HUES64 (cell line): ENCODE results near the gene AKR1C4. TPM values are rescaled to one million over a fixed set of nuclear protein-coding genes. Genes with fewer than 3 reads are reported as not detected.

ENCODE experiments used
- H3K27ac ChIP-seq: 2 replicates; pipeline ENCODE4 v1.7.0; 2013; ENCODE audit warnings: low read depth, low read length, inconsistent platforms
- H3K27me3 ChIP-seq: 2 replicates; pipeline ENCODE4 v1.6.1; 2013; ENCODE audit warnings: mild to moderate bottlenecking, low read length; ENCODE audit not compliant: insufficient read depth
- H3K36me3 ChIP-seq: 2 replicates; pipeline ENCODE4 v1.6.1; 2013; ENCODE audit warnings: mild to moderate bottlenecking, low read length; ENCODE audit not compliant: insufficient read depth
- H3K4me1 ChIP-seq: 2 replicates; pipeline ENCODE4 v1.6.1; 2013; ENCODE audit warnings: mild to moderate bottlenecking, low read length, moderate library complexity; ENCODE audit not compliant: insufficient read depth
- H3K4me3 ChIP-seq: 2 replicates; pipeline ENCODE4 v1.5.1; 2013; ENCODE audit warnings: mild to moderate bottlenecking, low read length, moderate library complexity
- H3K9ac ChIP-seq: 2 replicates; pipeline ENCODE4 v1.6.1; 2013; ENCODE audit warnings: mild to moderate bottlenecking, low read depth, low read length
- H3K9me3 ChIP-seq: 2 replicates; pipeline ENCODE4 v1.6.1; 2013; ENCODE audit warnings: low read depth, low read length; ENCODE audit not compliant: insufficient read depth
- WGBS: fragments of 150-250, 120-280 bp; methylation state at CpG from one replicate; pipeline ENCODE4 v1.1.7; 2013; ENCODE audit warnings: missing lambda C conversion rate; 5-methylcytosine and 5-hydroxymethylcytosine counted together
- polyA plus RNA-seq, 2 experiments: library from polyadenylated mRNA; stranded (reverse); fragments of 50-300 nt; gene quantifications; one replicate each; pipeline ENCODE4 v1.2.3, GENCODE V29; 2013

Gene AKR1C4
- not detected for polyA plus RNA-seq (2013, experiment 1 of 2)
- polyA plus RNA-seq (2013, experiment 2 of 2) = not detected

GRCh38 chr10:5196702-5197113, at the start of gene AKR1C4:
Gene AKR1C4 (plus strand): TSS chr10:5196837. CDS start chr10:5196868, 31 bp downstream.
- Histone ChIP-seq H3K4me1 (0 out of 2 replicates have a peak, but pooled peaks cover 4% of the 10 kb centered on the region), H3K9me3 (no peaks in the 10 kb centered on the region; the same call in 1 of the 2 replicates), H3K9ac (no peak within 1 kb of the TSS), H3K27me3 (no peaks in the 10 kb centered on the region), H3K27ac (no peak within 1 kb of the TSS), H3K36me3 (no peaks in the 10 kb centered on the region), H3K4me3 (no peak within 1 kb of the TSS)
- 90% methylated on average over 4 of the region's 4 CpGs for WGBS

GRCh38 chr10:5146920-5147254, 49.8 kb upstream of the AKR1C4 start:
- Histone ChIP-seq H3K36me3 (no peaks in the 10 kb centered on the region), H3K27me3 (no peaks in the 10 kb centered on the region), H3K4me3 (no peak overlapping the region), H3K9me3 (peaks cover 40% of the 10 kb centered on the region), H3K27ac (no peak overlapping the region), H3K9ac (no peak overlapping the region), H3K4me1 (no peaks in the 10 kb centered on the region)
- 95% methylated on average over 5 of the region's 5 CpGs for WGBS

GRCh38 chr10:5147255-5147980, 49.2 kb upstream of the AKR1C4 start:
- Histone ChIP-seq H3K9me3 (peaks cover 45% of the 10 kb centered on the region), H3K4me3 (no peak overlapping the region), H3K36me3 (no peaks in the 10 kb centered on the region), H3K27ac (no peak overlapping the region), H3K9ac (no peak overlapping the region), H3K27me3 (no peaks in the 10 kb centered on the region), H3K4me1 (no peaks in the 10 kb centered on the region)
- WGBS = 85% methylated on average over 5 of the region's 5 CpGs

- Histone ChIP-seq H3K4me3 (no peak overlapping the region), H3K9ac (no peak overlapping the region), H3K36me3 (no peaks in the 10 kb centered on the region), H3K27me3 (no peaks in the 10 kb centered on the region), H3K4me1 (no peaks in the 10 kb centered on the region), H3K9me3 (peaks cover 51% of the 10 kb centered on the region), H3K27ac (no peak overlapping the region)
- WGBS = 48% methylated on average over 1 of the region's 3 CpGs
Measured at GRCh38 chr10:5147981-5148677, 48.5 kb upstream of the AKR1C4 start.

- no peak overlapping the region for H3K9ac ChIP-seq
- H3K27me3 ChIP-seq = no peaks in the 10 kb centered on the region
- H3K4me3 ChIP-seq = no peak overlapping the region
- no peak overlapping the region for H3K27ac ChIP-seq
- 88% methylated on average over 1 of the region's 1 CpG for WGBS
- H3K4me1 ChIP-seq = no peaks in the 10 kb centered on the region
- H3K9me3 ChIP-seq = peaks cover 54% of the 10 kb centered on the region
- H3K36me3 ChIP-seq = no peaks in the 10 kb centered on the region
Measured at GRCh38 chr10:5148678-5149032, 48.0 kb upstream of the AKR1C4 start.

- WGBS = 90% methylated on average over 1 of the region's 3 CpGs
- Histone ChIP-seq H3K27me3 (no peaks in the 10 kb centered on the region), H3K27ac (no peak overlapping the region), H3K4me3 (no peak overlapping the region), H3K9me3 (peaks cover 74% of the 10 kb centered on the region), H3K4me1 (no peaks in the 10 kb centered on the region), H3K9ac (no peak overlapping the region), H3K36me3 (no peaks in the 10 kb centered on the region)
Measured at GRCh38 chr10:5151076-5151475, 45.6 kb upstream of the AKR1C4 start.

GRCh38 chr10:5155951-5156350, 40.7 kb upstream of the AKR1C4 start:
- Histone ChIP-seq H3K36me3 (no peaks in the 10 kb centered on the region), H3K9me3 (peaks cover 79% of the 10 kb centered on the region), H3K4me3 (no peak overlapping the region), H3K4me1 (no peaks in the 10 kb centered on the region), H3K27ac (no peak overlapping the region), H3K9ac (no peak overlapping the region), H3K27me3 (no peaks in the 10 kb centered on the region)
- 65% methylated on average over 1 of the region's 1 CpG for WGBS

- WGBS = 84% methylated on average over 10 of the region's 10 CpGs
Measured at GRCh38 chr10:5157501-5157900, 39.1 kb upstream of the AKR1C4 start.

GRCh38 chr10:5159126-5159525, 37.5 kb upstream of the AKR1C4 start:
- peaks cover 87% of the 10 kb centered on the region for H3K9me3 ChIP-seq
- no peak overlapping the region for H3K4me3 ChIP-seq
- H3K27ac ChIP-seq = no peak overlapping the region
- H3K27me3 ChIP-seq = no peaks in the 10 kb centered on the region
- 84% methylated on average over 6 of the region's 6 CpGs for WGBS
- no peaks in the 10 kb centered on the region for H3K36me3 ChIP-seq
- no peak overlapping the region for H3K9ac ChIP-seq
- no peaks in the 10 kb centered on the region for H3K4me1 ChIP-seq

More at GRCh38 chr10:5157501-5157900, 39.1 kb upstream of the AKR1C4 start:
- H3K27me3 ChIP-seq = no peaks in the 10 kb centered on the region
- no peak overlapping the region for H3K9ac ChIP-seq
- no peaks in the 10 kb centered on the region for H3K36me3 ChIP-seq
- H3K4me3 ChIP-seq = no peak overlapping the region
- peaks cover 85% of the 10 kb centered on the region for H3K9me3 ChIP-seq
- H3K27ac ChIP-seq = no peak overlapping the region
- no peaks in the 10 kb centered on the region for H3K4me1 ChIP-seq

GRCh38 chr10:5163487-5163886, 33.1 kb upstream of the AKR1C4 start:
- peaks cover 6% of the 10 kb centered on the region for H3K27me3 ChIP-seq
- no peak overlapping the region for H3K27ac ChIP-seq
- H3K36me3 ChIP-seq = no peaks in the 10 kb centered on the region
- H3K9ac ChIP-seq = no peak overlapping the region
- H3K9me3 ChIP-seq = peaks cover 83% of the 10 kb centered on the region
- H3K4me3 ChIP-seq = no peak overlapping the region
- 58% methylated on average over 2 of the region's 2 CpGs for WGBS
- no peaks in the 10 kb centered on the region for H3K4me1 ChIP-seq

- no CpG with 5 or more reads among the region's 1 CpG for WGBS
- Histone ChIP-seq H3K9ac (no peak overlapping the region), H3K9me3 (peaks cover 65% of the 10 kb centered on the region), H3K27ac (no peak overlapping the region), H3K4me3 (no peak overlapping the region), H3K36me3 (no peaks in the 10 kb centered on the region), H3K27me3 (peaks cover 27% of the 10 kb centered on the region), H3K4me1 (no peaks in the 10 kb centered on the region)
Measured at GRCh38 chr10:5165738-5166137, 30.9 kb upstream of the AKR1C4 start.
